Skeletal muscle tissue (tissue), 4 donors: ENCODE results near the gene KCNIP1. TPM values are rescaled to one million over a fixed set of nuclear protein-coding genes. Genes with fewer than 3 reads are reported as not detected.

ENCODE experiments used
- H3K27ac ChIP-seq: one replicate; pipeline ENCODE4 v1.7.0; 2013; ENCODE audit warnings: mild to moderate bottlenecking, low read depth, low read length, inconsistent platforms
- H3K27me3 ChIP-seq, 3 donors: one replicate each; pipeline ENCODE4 v1.7.0; 2013; ENCODE audit warnings: low read length in 3 of 3; ENCODE audit not compliant: control insufficient read depth in 3 of 3, insufficient read depth in 3 of 3
- H3K36me3 ChIP-seq, 3 donors: one replicate each; pipeline ENCODE4 v1.7.0; 2013; ENCODE audit warnings: low read length in 3 of 3; ENCODE audit not compliant: control insufficient read depth in 3 of 3, insufficient read depth in 3 of 3
- H3K4me1 ChIP-seq, 3 donors: one replicate each; pipeline ENCODE4 v1.7.0; 2013; ENCODE audit warnings: low read length in 3 of 3, mild to moderate bottlenecking in 3 of 3; ENCODE audit not compliant: control insufficient read depth in 3 of 3, insufficient read depth in 3 of 3
- H3K4me3 ChIP-seq, 3 donors: one replicate each; pipeline ENCODE4 v1.7.0; 2013; ENCODE audit warnings: low read length in 3 of 3
- H3K9ac ChIP-seq, 3 donors: one replicate each; pipeline ENCODE4 v1.7.0; 2013; ENCODE audit warnings: low read length in 3 of 3, mild to moderate bottlenecking in 3 of 3, moderate library complexity in 2 of 3, low read depth in 1 of 3
- H3K9me3 ChIP-seq, 3 donors: one replicate each; pipeline ENCODE4 v1.7.0; 2013; ENCODE audit warnings: low read length in 3 of 3; ENCODE audit not compliant: control insufficient read depth in 3 of 3
- total RNA-seq: library from RNA; depleted of rRNA; stranded (reverse); fragments of >200 nt; gene quantifications from one replicate; pipeline ENCODE4 v1.2.3, GENCODE V29; 2014
- donor health status: Osteomylitis.

The KCNIP1 gene
- total RNA-seq, 1 donor from 2014 or later: 4.2 TPM

- no peaks in the 10 kb centered on the region for H3K36me3 ChIP-seq
- peaks cover 2 to 11% (median 4%) of the 10 kb centered on the region in 3 donors for H3K27me3 ChIP-seq
- H3K9ac ChIP-seq: no peak overlapping the region
- H3K27ac ChIP-seq: no peak overlapping the region
- H3K9me3 ChIP-seq: peaks cover 0 to 3% (median 0%) of the 10 kb centered on the region in 3 donors
- no peaks in the 10 kb centered on the region for H3K4me1 ChIP-seq
- no peak overlapping the region for H3K4me3 ChIP-seq
Measured at GRCh38 chr5:170584003-170584402, 80.2 kb downstream of the KCNIP1 start.

GRCh38 chr5:170584450-170585058 lies 80.7 kb downstream of the KCNIP1 start:
- Histone ChIP-seq H3K4me1 (no peaks in the 10 kb centered on the region), H3K27ac (no peak overlapping the region), H3K9ac (no peak overlapping the region), H3K27me3 (peaks cover 2 to 8% (median 4%) of the 10 kb centered on the region in 3 donors), H3K36me3 (no peaks in the 10 kb centered on the region), H3K4me3 (no peak overlapping the region), H3K9me3 (peaks cover 0 to 3% (median 0%) of the 10 kb centered on the region in 3 donors)

DNA sequence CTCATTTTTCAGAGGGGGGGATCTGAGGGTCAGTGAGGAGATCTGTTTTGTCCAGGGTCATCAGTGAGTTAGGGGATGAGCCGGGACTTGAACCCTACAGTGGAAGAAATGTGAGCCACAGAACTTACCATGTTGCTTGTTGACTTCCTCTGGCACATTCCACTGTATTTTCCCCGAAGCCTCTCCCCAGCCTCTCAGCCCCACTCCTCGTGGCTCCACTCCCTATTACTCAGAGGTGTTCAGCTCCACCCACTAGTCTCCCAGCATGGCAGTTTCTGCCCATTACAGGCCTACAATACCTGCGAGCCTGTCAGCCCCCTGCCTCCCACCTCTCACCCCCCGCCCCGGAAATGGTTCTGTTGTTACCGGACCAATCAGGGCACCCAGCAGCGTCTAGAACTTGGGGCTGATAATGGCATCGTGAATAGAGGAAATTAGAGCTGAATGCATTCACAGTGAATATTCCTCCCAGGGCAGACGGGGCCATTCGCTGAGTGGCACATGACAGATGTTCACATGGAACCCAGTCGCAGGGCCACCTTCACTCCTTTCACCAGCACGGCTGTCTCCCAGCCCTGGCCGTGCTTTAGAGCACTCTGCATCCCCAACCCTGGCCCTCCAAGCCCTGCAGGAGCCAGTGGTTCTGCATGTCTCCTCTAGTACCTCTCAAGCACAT lies 81.6 kb downstream of the KCNIP1 start:
- H3K36me3 ChIP-seq: no peaks in the 10 kb centered on the region
- no peak overlapping the region for H3K27ac ChIP-seq
- peaks cover 2 to 8% (median 4%) of the 10 kb centered on the region in 3 donors for H3K27me3 ChIP-seq
- H3K9ac ChIP-seq: no peak overlapping the region
- H3K4me1 ChIP-seq: no peaks in the 10 kb centered on the region
- peaks cover 0 to 3% (median 0%) of the 10 kb centered on the region in 3 donors for H3K9me3 ChIP-seq
- H3K4me3 ChIP-seq: no peak overlapping the region

DNA sequence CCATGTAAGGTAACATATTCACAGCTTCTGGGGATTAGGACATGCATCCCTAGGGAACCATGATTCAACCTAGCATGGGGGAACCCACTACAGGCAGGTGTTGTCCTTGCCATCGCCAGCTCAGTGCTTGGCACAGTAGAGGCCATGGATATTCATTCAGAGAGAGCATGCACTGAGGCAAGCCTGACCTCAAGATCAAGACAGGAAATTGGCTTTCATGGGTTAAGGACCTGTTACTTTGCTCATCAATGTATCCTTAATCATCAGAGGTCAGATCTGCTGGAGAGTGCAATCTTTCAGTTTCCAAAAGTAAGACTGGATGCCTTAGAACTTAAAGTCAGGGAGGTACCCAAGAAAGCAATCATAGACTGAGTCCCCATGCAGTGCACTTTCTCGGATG lies 84.0 kb downstream of the KCNIP1 start:
- Histone ChIP-seq H3K4me3 (no peak overlapping the region), H3K27me3 (peaks cover 1 to 8% (median 2%) of the 10 kb centered on the region in 3 donors), H3K27ac (no peak overlapping the region), H3K36me3 (no peaks in the 10 kb centered on the region), H3K4me1 (no peaks in the 10 kb centered on the region), H3K9me3 (peaks cover 0 to 3% (median 0%) of the 10 kb centered on the region in 3 donors), H3K9ac (no peak overlapping the region)

GRCh38 chr5:170589643-170590042 lies 85.8 kb downstream of the KCNIP1 start:
- no peaks in the 10 kb centered on the region for H3K4me1 ChIP-seq
- no peak overlapping the region for H3K4me3 ChIP-seq
- peaks cover 0 to 8% (median 0%) of the 10 kb centered on the region in 3 donors for H3K27me3 ChIP-seq
- H3K36me3 ChIP-seq: no peaks in the 10 kb centered on the region
- H3K27ac ChIP-seq: no peak overlapping the region
- no peak overlapping the region for H3K9ac ChIP-seq
- peaks cover 0 to 3% (median 0%) of the 10 kb centered on the region in 3 donors for H3K9me3 ChIP-seq

DNA sequence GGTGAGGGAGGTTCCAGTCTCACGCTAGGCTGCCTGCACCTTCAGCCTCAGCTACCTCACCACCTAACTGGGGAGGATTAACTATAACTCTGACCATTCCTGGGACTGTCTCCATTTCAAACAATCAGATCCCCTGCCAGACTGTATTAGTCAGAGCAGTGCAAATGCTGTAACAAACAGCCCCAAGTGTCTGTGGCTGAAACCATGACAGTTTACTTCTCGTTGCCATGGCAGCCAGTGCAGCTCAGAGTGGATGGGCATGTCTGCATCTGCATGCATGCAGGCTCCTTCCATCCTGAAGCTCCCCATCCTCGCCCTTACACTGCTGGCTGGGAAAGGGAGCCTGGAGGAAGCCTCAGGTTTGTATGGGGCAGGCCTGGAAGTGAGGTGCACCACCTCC lies 86.7 kb downstream of the KCNIP1 start:
- no peak overlapping the region for H3K27ac ChIP-seq
- H3K27me3 ChIP-seq: peaks cover 0 to 11% (median 0%) of the 10 kb centered on the region in 3 donors
- peaks cover 0 to 3% (median 0%) of the 10 kb centered on the region in 3 donors for H3K9me3 ChIP-seq
- H3K4me3 ChIP-seq: no peak overlapping the region
- no peak overlapping the region for H3K9ac ChIP-seq
- H3K36me3 ChIP-seq: no peaks in the 10 kb centered on the region
- H3K4me1 ChIP-seq: no peaks in the 10 kb centered on the region

DNA sequence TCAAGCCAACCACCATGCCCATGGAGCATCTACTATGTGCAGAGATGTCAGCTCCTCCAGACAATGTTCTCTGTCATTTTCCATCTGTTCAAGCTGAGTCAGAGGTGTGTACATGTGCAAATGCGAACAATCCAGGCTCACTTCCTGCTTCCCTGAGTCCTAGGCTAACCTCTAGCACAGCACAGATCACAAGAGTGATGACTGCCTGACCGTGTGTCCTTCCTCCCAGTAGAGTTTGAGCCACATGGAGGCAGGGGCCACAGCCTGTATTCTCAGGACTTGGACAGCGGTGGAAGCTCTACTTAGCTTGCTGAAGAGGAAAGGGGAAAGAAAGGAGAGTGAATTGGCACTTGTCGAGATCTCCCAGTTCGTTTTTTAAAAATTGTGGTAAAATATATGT lies 87.2 kb downstream of the KCNIP1 start:
- Histone ChIP-seq H3K4me3 (no peak overlapping the region), H3K27ac (no peak overlapping the region), H3K9me3 (peaks cover 0 to 3% (median 0%) of the 10 kb centered on the region in 3 donors), H3K36me3 (no peaks in the 10 kb centered on the region), H3K27me3 (peaks cover 0 to 6% (median 3%) of the 10 kb centered on the region in 3 donors), H3K4me1 (no peaks in the 10 kb centered on the region), H3K9ac (no peak overlapping the region)

- Histone ChIP-seq H3K27me3 (peaks cover 12 to 21% (median 16%) of the 10 kb centered on the region in 3 donors), H3K4me1 (peaks cover 5 to 12% (median 6%) of the 10 kb centered on the region in 3 donors), H3K9me3 (no peaks in the 10 kb centered on the region), H3K27ac (no peak overlapping the region), H3K36me3 (no peaks in the 10 kb centered on the region), H3K9ac (no peak overlapping the region), H3K4me3 (no peak overlapping the region)
Measured at GRCh38 chr5:170596482-170597044, 92.7 kb downstream of the KCNIP1 start.

DNA sequence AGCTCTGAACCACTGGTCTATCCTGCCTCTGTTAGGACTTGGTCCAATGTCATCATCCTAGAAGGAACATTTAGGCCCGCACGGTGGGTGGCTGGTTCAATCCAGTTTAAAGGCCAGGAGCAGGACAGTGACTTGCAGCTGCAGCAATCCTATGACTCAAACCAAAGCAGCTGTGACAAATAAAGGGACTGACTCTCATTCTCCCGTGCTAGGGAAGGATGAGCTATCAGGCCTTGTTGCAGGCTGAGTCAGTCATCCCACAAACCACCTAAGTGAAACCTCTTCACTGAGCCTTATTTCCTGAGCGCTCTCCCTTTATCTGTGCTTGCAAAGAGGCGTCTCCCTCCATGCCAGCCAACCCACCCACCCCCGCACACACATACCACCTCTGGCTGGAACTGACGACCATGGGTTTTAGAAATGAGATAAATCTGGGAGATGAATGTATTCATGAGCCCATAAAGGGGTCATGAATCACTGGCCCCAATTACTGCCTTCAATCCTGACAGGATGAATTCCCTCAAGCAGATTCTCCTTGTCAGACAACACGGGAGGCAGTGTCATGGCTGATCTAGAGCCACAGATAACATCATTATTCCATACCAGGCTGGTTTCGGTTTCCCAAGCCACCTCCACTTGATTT lies 93.4 kb downstream of the KCNIP1 start:
- H3K27ac ChIP-seq: no peak overlapping the region
- H3K9ac ChIP-seq: peak overlapping the region in 1 of 3 donors; percentile 3
- no peaks in the 10 kb centered on the region for H3K36me3 ChIP-seq
- H3K9me3 ChIP-seq: no peaks in the 10 kb centered on the region
- peaks cover 5 to 12% (median 6%) of the 10 kb centered on the region in 3 donors for H3K4me1 ChIP-seq
- no peak overlapping the region for H3K4me3 ChIP-seq
- peaks cover 12 to 24% (median 16%) of the 10 kb centered on the region in 3 donors for H3K27me3 ChIP-seq
